ENCODE results near the gene CCSER1. TPM values are rescaled to one million over a fixed set of nuclear protein-coding genes. Genes with fewer than 3 reads are reported as not detected.

CCSER1 gene
- total and polyA plus RNA-seq, 2 experiments from 2014 or later: not detected

GRCh38 chr4:90840828-90841227 lies 713.6 kb downstream of the CCSER1 start:
- DNase-seq: no peak
- H4K20me1 ChIP-seq (ENCODE audit: insufficient read depth): no peaks in the 10 kb centered on the region
- H3K4me2 ChIP-seq (ENCODE audit: unreplicated experiment): no peak overlapping the region
- no peaks in the 10 kb centered on the region for H3K9me2 ChIP-seq (ENCODE audit: insufficient read depth)
- no peak overlapping the region for H2AFZ ChIP-seq
- no peak overlapping the region for H3K4me3 ChIP-seq
- in situ Hi-C loops (cut with MboI): no loop called here
- H3F3A ChIP-seq (ENCODE audit: insufficient read depth): no peaks in the 10 kb centered on the region
- H3K79me2 ChIP-seq (ENCODE audit: insufficient read depth): no peaks in the 10 kb centered on the region
- peaks cover 4% of the 10 kb centered on the region for H3K9me3 ChIP-seq (ENCODE audit: low read depth)
- no peaks in the 10 kb centered on the region for H3K36me3 ChIP-seq (ENCODE audit: low read depth)
- no peak overlapping the region for H3K9ac ChIP-seq
- no peaks in the 10 kb centered on the region for H3K27me3 ChIP-seq (replicated peaks; ENCODE audit: insufficient read depth)
- TF ChIP-seq EZH2phosphoT487 (IDR thresholded peaks at IDR 0.05; ENCODE audit: insufficient read depth, low read depth) (no peak), EZH2 (IDR thresholded peaks at IDR 0.05; ENCODE audit: insufficient read depth, poor library complexity, severe bottlenecking) (no peak)
- H3K27ac ChIP-seq: no peak overlapping the region
- H3K4me1 ChIP-seq (ENCODE audit: insufficient read depth): no peaks in the 10 kb centered on the region

GRCh38 chr4:90841676-90842075 lies 714.5 kb downstream of the CCSER1 start:
- 0% methylated on average over 1 of the region's 1 CpG for WGBS, 2 experiments (ENCODE audit: low coverage in 1 of 2, low lambda C conversion rate in 2 of 2, missing lambda C conversion rate in 2 of 2)
- DNase-seq: no peak

DNA sequence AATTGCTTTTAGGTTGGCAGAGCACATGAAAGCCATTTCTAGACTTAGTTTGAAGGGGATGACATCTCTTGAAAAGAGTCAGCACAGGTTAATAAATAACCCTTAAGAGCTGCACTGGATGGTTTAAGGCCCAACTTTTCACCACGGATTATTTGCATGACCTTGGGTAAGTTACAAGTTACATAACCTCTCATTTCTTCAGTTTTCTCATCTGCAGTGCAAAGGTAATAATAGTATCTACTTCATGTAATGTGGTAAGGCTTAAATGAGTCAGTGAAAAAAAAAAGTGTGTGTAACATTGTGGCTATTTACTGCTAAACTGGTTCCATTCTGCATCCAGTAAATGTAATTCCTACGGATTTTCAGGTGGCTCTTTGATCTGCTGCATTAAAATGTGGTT lies 715.8 kb downstream of the CCSER1 start:
- Histone ChIP-seq H3F3A (ENCODE audit: insufficient read depth) (no peaks in the 10 kb centered on the region), H3K36me3 (ENCODE audit: low read depth) (no peaks in the 10 kb centered on the region), H3K9ac (no peak overlapping the region), H2AFZ (no peak overlapping the region), H3K79me2 (ENCODE audit: insufficient read depth) (no peaks in the 10 kb centered on the region), H4K20me1 (ENCODE audit: insufficient read depth) (no peaks in the 10 kb centered on the region), H3K4me1 (ENCODE audit: insufficient read depth) (no peaks in the 10 kb centered on the region), H3K9me3 (ENCODE audit: low read depth) (peaks cover 4% of the 10 kb centered on the region), H3K27ac (no peak overlapping the region), H3K9me2 (ENCODE audit: insufficient read depth) (no peaks in the 10 kb centered on the region), H3K4me2 (ENCODE audit: unreplicated experiment) (no peak overlapping the region), H3K27me3 (replicated peaks; ENCODE audit: insufficient read depth) (no peaks in the 10 kb centered on the region), H3K4me3 (no peak overlapping the region)
- TF ChIP-seq EZH2phosphoT487 (IDR thresholded peaks at IDR 0.05; ENCODE audit: insufficient read depth, low read depth): no peak
- no peak for TF ChIP-seq EZH2 (IDR thresholded peaks at IDR 0.05; ENCODE audit: insufficient read depth, poor library complexity, severe bottlenecking)
- no peak for DNase-seq
- in situ Hi-C loops (cut with MboI): no loop called here
- WGBS, 2 experiments (ENCODE audit: low coverage in 1 of 2, low lambda C conversion rate in 2 of 2, missing lambda C conversion rate in 2 of 2): 3 to 7% methylated on average over 2 of the region's 2 CpGs

More at GRCh38 chr4:90841676-90842075, 714.5 kb downstream of the CCSER1 start:
- Histone ChIP-seq H3F3A (ENCODE audit: insufficient read depth) (no peaks in the 10 kb centered on the region), H3K4me2 (ENCODE audit: unreplicated experiment) (no peak overlapping the region), H3K27me3 (replicated peaks; ENCODE audit: insufficient read depth) (no peaks in the 10 kb centered on the region), H3K9me2 (ENCODE audit: insufficient read depth) (no peaks in the 10 kb centered on the region), H3K27ac (no peak overlapping the region), H3K9ac (no peak overlapping the region), H3K79me2 (ENCODE audit: insufficient read depth) (no peaks in the 10 kb centered on the region), H4K20me1 (ENCODE audit: insufficient read depth) (no peaks in the 10 kb centered on the region), H2AFZ (no peak overlapping the region), H3K36me3 (ENCODE audit: low read depth) (no peaks in the 10 kb centered on the region), H3K4me3 (no peak overlapping the region), H3K9me3 (ENCODE audit: low read depth) (peaks cover 4% of the 10 kb centered on the region), H3K4me1 (ENCODE audit: insufficient read depth) (no peaks in the 10 kb centered on the region)
- in situ Hi-C loops (cut with MboI): no loop called here
- no peak for TF ChIP-seq EZH2phosphoT487 (IDR thresholded peaks at IDR 0.05; ENCODE audit: insufficient read depth, low read depth)
- no peak for TF ChIP-seq EZH2 (IDR thresholded peaks at IDR 0.05; ENCODE audit: insufficient read depth, poor library complexity, severe bottlenecking)

GRCh38 chr4:90844241-90844640 lies 717.0 kb downstream of the CCSER1 start:
- Histone ChIP-seq H3K79me2 (ENCODE audit: insufficient read depth) (no peaks in the 10 kb centered on the region), H3K9ac (no peak overlapping the region), H3F3A (ENCODE audit: insufficient read depth) (no peaks in the 10 kb centered on the region), H2AFZ (no peak overlapping the region), H3K4me3 (no peak overlapping the region), H3K9me2 (ENCODE audit: insufficient read depth) (no peaks in the 10 kb centered on the region), H3K36me3 (ENCODE audit: low read depth) (no peaks in the 10 kb centered on the region), H3K27me3 (replicated peaks; ENCODE audit: insufficient read depth) (no peaks in the 10 kb centered on the region), H3K4me2 (ENCODE audit: unreplicated experiment) (no peak overlapping the region), H3K9me3 (ENCODE audit: low read depth) (peaks cover 4% of the 10 kb centered on the region), H3K27ac (no peak overlapping the region), H3K4me1 (ENCODE audit: insufficient read depth) (no peaks in the 10 kb centered on the region), H4K20me1 (ENCODE audit: insufficient read depth) (no peaks in the 10 kb centered on the region)
- in situ Hi-C loops (cut with MboI): no loop called here
- no peak for DNase-seq
- TF ChIP-seq EZH2phosphoT487 (IDR thresholded peaks at IDR 0.05; ENCODE audit: insufficient read depth, low read depth) (no peak), EZH2 (IDR thresholded peaks at IDR 0.05; ENCODE audit: insufficient read depth, poor library complexity, severe bottlenecking) (no peak)

DNA sequence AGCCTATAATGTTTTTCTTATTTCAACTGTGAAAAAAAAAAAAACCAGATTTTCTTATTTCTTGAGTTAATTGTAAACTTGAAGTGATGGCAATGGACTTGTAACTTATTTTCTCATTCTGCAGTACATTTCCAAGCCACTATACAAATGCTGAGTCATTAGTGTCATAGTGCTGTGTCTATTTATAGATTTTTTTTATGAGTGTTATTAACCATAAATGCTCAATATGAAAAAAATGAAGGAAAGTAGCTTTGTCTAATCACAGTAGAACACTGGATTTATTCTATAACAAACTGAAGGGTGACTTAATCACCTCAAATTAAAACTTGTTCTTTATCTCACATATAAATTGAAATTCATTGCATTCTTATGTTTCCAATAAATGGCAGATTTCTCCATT lies 718.6 kb downstream of the CCSER1 start:
- Histone ChIP-seq H3F3A (ENCODE audit: insufficient read depth) (no peaks in the 10 kb centered on the region), H3K36me3 (ENCODE audit: low read depth) (no peaks in the 10 kb centered on the region), H2AFZ (no peak overlapping the region), H3K79me2 (ENCODE audit: insufficient read depth) (no peaks in the 10 kb centered on the region), H3K9ac (no peak overlapping the region), H4K20me1 (ENCODE audit: insufficient read depth) (no peaks in the 10 kb centered on the region), H3K4me3 (no peak overlapping the region), H3K9me2 (ENCODE audit: insufficient read depth) (no peaks in the 10 kb centered on the region), H3K4me2 (ENCODE audit: unreplicated experiment) (no peak overlapping the region), H3K27me3 (replicated peaks; ENCODE audit: insufficient read depth) (no peaks in the 10 kb centered on the region), H3K9me3 (ENCODE audit: low read depth) (peaks cover 4% of the 10 kb centered on the region), H3K27ac (no peak overlapping the region), H3K4me1 (ENCODE audit: insufficient read depth) (no peaks in the 10 kb centered on the region)
- in situ Hi-C loops (cut with MboI): no loop called here
- DNase-seq: no peak
- TF ChIP-seq EZH2phosphoT487 (IDR thresholded peaks at IDR 0.05; ENCODE audit: insufficient read depth, low read depth) (no peak), EZH2 (IDR thresholded peaks at IDR 0.05; ENCODE audit: insufficient read depth, poor library complexity, severe bottlenecking) (no peak)

Measured in GM23248 (cell line).